ENCODE data around the gene CLEC18A. TPM values are rescaled to one million over a fixed set of nuclear protein-coding genes. Genes with fewer than 3 reads are reported as not detected.

The CLEC18A gene
- polyA plus RNA-seq, 2 of the 4 experiments (the other 2 are of a cell fraction), result 0.23 TPM; not detected in 1

DNA sequence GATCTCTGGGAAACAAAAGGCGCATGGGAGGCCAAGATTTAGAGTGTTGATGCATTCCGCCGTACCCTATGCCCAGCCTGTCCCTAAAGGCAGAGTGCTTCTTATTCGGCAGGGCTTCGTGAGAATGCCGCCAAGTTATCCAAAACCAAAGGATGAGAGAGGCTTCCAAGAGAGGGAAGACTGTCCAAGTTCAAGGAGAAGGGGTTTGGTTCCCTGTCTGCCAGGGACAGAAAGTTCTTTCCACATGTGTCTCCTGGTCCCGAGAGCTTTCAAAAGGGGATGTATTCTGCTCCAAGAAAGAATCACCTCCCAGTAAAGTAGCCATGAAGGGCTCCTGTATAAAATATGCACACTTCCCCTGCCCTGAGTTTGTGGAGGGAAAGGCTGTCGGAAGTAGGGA is 42.1 kb upstream of the CLEC18A start (continued):
- TF ChIP-seq TFCP2L1 (CRISPR knock-in tag; IDR thresholded peaks at IDR 0.05) (no peak), NR3C1 (IDR thresholded peaks at IDR 0.05) (no peak), ZFP36 (IDR thresholded peaks at IDR 0.05; ENCODE audit: borderline replicate concordance, partially characterized antibody) (no peak), CHD2 (IDR thresholded peaks at IDR 0.05; ENCODE audit: low read length, partially characterized antibody) (no peak)
- TF ChIP-seq, protein P1, sequence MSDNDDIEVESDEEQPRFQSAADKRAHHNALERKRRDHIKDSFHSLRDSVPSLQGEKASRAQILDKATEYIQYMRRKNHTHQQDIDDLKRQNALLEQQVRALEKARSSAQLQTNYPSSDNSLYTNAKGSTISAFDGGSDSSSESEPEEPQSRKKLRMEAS (IDR thresholded peaks at IDR 0.05), result no peak

DNA sequence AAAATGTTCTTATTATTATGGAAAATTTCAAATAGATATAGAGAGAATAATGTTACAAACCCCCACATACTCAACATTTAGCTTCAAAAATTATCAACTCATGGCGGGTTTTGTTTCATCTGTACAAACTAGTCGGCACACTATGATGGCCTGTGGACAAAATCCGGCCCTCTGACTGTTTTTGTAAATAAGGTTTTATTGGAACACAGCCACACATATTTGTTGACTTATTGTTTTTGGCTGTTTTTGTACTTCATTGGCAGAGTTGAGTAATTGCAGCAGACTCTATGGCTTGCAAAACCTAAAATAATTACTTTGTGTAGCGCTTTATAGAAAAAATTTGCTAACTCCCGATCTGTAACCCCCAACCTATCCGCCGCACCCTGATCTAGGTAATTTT is 41.4 kb upstream of the CLEC18A start:
- CTCF ChIA-PET, result interaction anchor here (0.6 to 4.8 kb wide), 3 partner anchors 20 to 343 kb away, joined by 3 to 19 read pairs (median 4); no protein-coding TSS in a partner anchor
- H3K27ac ChIP-seq, result no peak overlapping the region
- FAIRE-seq, result no peak
- TF ChIP-seq NPAS2 (CRISPR knock-in tag; IDR thresholded peaks at IDR 0.05; ENCODE audit: borderline replicate concordance) (no peak), ZNF302 (CRISPR knock-in tag; IDR thresholded peaks at IDR 0.05) (no peak), MAZ (IDR thresholded peaks at IDR 0.05; ENCODE audit: borderline replicate concordance, low read depth, low read length) (no peak), FOSB (CRISPR knock-in tag; IDR thresholded peaks at IDR 0.05) (no peak), CBX2 (IDR thresholded peaks at IDR 0.05; ENCODE audit: borderline replicate concordance, low read depth) (no peak), NFE2L2 (conservative IDR thresholded peaks at IDR 0.05; ENCODE audit: low read length) (no peak), CEBPB (IDR thresholded peaks at IDR 0.05) (no peak), BHLHE40 (IDR thresholded peaks at IDR 0.05; ENCODE audit: low read depth, low read length) (no peak), SREBF2 (IDR thresholded peaks at IDR 0.05) (no peak)
- TF ChIP-seq, protein P2, sequence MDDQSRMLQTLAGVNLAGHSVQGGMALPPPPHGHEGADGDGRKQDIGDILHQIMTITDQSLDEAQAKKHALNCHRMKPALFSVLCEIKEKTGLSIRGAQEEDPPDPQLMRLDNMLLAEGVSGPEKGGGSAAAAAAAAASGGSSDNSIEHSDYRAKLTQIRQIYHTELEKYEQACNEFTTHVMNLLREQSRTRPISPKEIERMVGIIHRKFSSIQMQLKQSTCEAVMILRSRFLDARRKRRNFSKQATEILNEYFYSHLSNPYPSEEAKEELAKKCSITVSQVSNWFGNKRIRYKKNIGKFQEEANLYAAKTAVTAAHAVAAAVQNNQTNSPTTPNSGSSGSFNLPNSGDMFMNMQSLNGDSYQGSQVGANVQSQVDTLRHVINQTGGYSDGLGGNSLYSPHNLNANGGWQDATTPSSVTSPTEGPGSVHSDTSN (IDR thresholded peaks at IDR 0.05), result no peak
- 85% methylated on average over 7 of the region's 7 CpGs for WGBS (ENCODE audit: missing lambda C conversion rate)
- POLR2A ChIA-PET, result no interaction called here
- no peak overlapping the region for H3K4me2 ChIP-seq
- no peak overlapping the region for H3K4me3 ChIP-seq
- DNase-seq (ENCODE audit: low read depth in 1 of 2, low spot score in 1 of 2), result no peak
- no peak for ATAC-seq
- H3K9me3 ChIP-seq, result no peaks in the 10 kb centered on the region
- peaks cover 3% of the 10 kb centered on the region; the same call in 1 of the 3 replicates for H3K4me1 ChIP-seq

DNA sequence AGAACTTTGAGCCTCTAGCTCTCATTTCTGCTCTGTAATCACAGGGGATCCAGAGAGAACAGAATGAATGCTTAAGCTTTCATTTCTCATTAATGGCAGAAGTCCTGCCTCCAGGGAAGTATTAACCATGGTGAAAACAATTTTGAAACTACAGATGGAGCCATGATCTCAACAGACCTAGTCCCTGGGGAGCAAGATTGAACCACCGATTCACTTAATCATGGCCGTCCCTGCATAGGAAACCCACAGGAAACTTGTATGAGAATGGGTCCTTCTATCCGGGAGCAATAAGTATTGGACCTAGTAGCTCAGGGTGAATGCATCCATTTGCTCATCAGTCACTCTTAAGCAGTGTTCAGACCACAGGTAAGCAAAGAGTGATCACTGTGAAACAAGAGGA is 40.2 kb upstream of the CLEC18A start:
- ChIA-PET POLR2A (no interaction called here), CTCF (interaction anchor here (1.3 to 4.8 kb wide), 3 partner anchors 14 to 49 kb away, joined by 3 to 19 read pairs (median 3); no protein-coding TSS in a partner anchor)
- ATAC-seq, result no peak
- Histone ChIP-seq H3K4me3 (no peak overlapping the region), H3K9me3 (no peaks in the 10 kb centered on the region), H3K27ac (no peak overlapping the region), H3K4me1 (peaks cover 3% of the 10 kb centered on the region; the same call in 1 of the 3 replicates), H3K4me2 (no peak overlapping the region)
- TF ChIP-seq RFX5 (IDR thresholded peaks at IDR 0.05) (no peak), RCOR1 (IDR thresholded peaks at IDR 0.05; ENCODE audit: low read depth, low read length) (no peak), NR3C1 (IDR thresholded peaks at IDR 0.05) (no peak), FOSL2 (IDR thresholded peaks at IDR 0.05) (no peak), FOSL2 (CRISPR knock-in tag; IDR thresholded peaks at IDR 0.05) (no peak), CEBPB (IDR thresholded peaks at IDR 0.05) (no peak), CHD4 (IDR thresholded peaks at IDR 0.05; ENCODE audit: borderline replicate concordance) (no peak), ESRRA (IDR thresholded peaks at IDR 0.05; ENCODE audit: borderline replicate concordance, low read length) (no peak), KDM5A (IDR thresholded peaks at IDR 0.05) (no peak), EHF (CRISPR knock-in tag; IDR thresholded peaks at IDR 0.05) (no peak), TP53 (CRISPR knock-in tag; IDR thresholded peaks at IDR 0.05) (no peak)
- TF ChIP-seq, protein P3, sequence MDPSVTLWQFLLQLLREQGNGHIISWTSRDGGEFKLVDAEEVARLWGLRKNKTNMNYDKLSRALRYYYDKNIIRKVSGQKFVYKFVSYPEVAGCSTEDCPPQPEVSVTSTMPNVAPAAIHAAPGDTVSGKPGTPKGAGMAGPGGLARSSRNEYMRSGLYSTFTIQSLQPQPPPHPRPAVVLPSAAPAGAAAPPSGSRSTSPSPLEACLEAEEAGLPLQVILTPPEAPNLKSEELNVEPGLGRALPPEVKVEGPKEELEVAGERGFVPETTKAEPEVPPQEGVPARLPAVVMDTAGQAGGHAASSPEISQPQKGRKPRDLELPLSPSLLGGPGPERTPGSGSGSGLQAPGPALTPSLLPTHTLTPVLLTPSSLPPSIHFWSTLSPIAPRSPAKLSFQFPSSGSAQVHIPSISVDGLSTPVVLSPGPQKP (IDR thresholded peaks at IDR 0.05; ENCODE audit: low read depth, low read length), result no peak
- TF ChIP-seq, protein P1 (IDR thresholded peaks at IDR 0.05), result no peak
- no peak for DNase-seq (ENCODE audit: low read depth in 1 of 2, low spot score in 1 of 2)
- 63% methylated on average over 3 of the region's 3 CpGs for WGBS (ENCODE audit: missing lambda C conversion rate)
- FAIRE-seq, result no peak
